NCI-H2107 treated with DMSO at 0.1 percent for 48 hours (cell line): ENCODE results near the gene GRIA4.

ENCODE experiments used
- DNase-seq: peaks from one replicate; lab custom pipeline; 2025; ENCODE audit not compliant: unreplicated experiment; lab: John Stamatoyannopoulos, UW

The GRIA4 gene

GRCh38 chr11:105609832-105610781 is at the start of gene GRIA4:
Gene GRIA4, plus strand, starts transcription at chr11:105610073. Its CDS starts 925 bp downstream, at chr11:105610998.
- DNase-seq = no peak

- DNase-seq = no peak
These were observed 36.8 kb upstream of the GRIA4 start for GRCh38 chr11:105573091-105573490.

- no peak for DNase-seq
These were observed 34.9 kb upstream of the GRIA4 start for GRCh38 chr11:105574974-105575373.

GRCh38 chr11:105577641-105578040 is 32.2 kb upstream of the GRIA4 start:
- no peak for DNase-seq

- no peak for DNase-seq
These were observed 30.8 kb upstream of the GRIA4 start for GRCh38 chr11:105579111-105579510.

- no peak for DNase-seq
These were observed 27.4 kb upstream of the GRIA4 start for GRCh38 chr11:105582497-105582896.

- DNase-seq = no peak
These were observed 21.9 kb upstream of the GRIA4 start for GRCh38 chr11:105588001-105588400.

- DNase-seq = no peak
These were observed 20.5 kb upstream of the GRIA4 start for GRCh38 chr11:105589346-105589745.

GRCh38 chr11:105592035-105592434 is 17.8 kb upstream of the GRIA4 start:
- no peak for DNase-seq

GRCh38 chr11:105598371-105598770 is 11.5 kb upstream of the GRIA4 start:
- no peak for DNase-seq

- DNase-seq = no peak
These were observed 6.7 kb upstream of the GRIA4 start for GRCh38 chr11:105603156-105603555.

- DNase-seq = no peak
These were observed 512 bp upstream of the GRIA4 start for GRCh38 chr11:105609341-105609781.

- DNase-seq = no peak
These were observed 1.1 kb downstream of the GRIA4 start for GRCh38 chr11:105610871-105611571.

- no peak for DNase-seq
These were observed 1.9 kb downstream of the GRIA4 start for GRCh38 chr11:105611572-105612441.

- DNase-seq = no peak
These were observed 2.9 kb downstream of the GRIA4 start for GRCh38 chr11:105612771-105613170.

- DNase-seq = no peak
These were observed 3.3 kb downstream of the GRIA4 start for GRCh38 chr11:105613183-105613582.

GRCh38 chr11:105618343-105618955 is 8.6 kb downstream of the GRIA4 start:
- no peak for DNase-seq

GRCh38 chr11:105619556-105619955 is 9.7 kb downstream of the GRIA4 start:
- DNase-seq = no peak

GRCh38 chr11:105622016-105622415 is 12.1 kb downstream of the GRIA4 start:
- DNase-seq = no peak

GRCh38 chr11:105632316-105632715 is 22.4 kb downstream of the GRIA4 start:
- no peak for DNase-seq

GRCh38 chr11:105635466-105635865 is 25.6 kb downstream of the GRIA4 start:
- no peak for DNase-seq
